Left kidney (tissue), 8 donors: ENCODE data around the gene MAP6. TPM values are rescaled to one million over a fixed set of nuclear protein-coding genes. Genes with fewer than 3 reads are reported as not detected.
"Not testable (repeated sequence)": the region's sequence is repeated elsewhere in the genome, so short reads cannot be mapped to it uniquely, and the experiment has no call there.

Experiments
- DNase-seq: peaks from one replicate; pipeline ENCODE4 v3.0.0-alpha.2; 2013
- long read RNA-seq, 8 donors: transcript quantifications; one replicate each; lab custom pipeline, GENCODE V29; 2026
- polyA plus RNA-seq: library from polyadenylated mRNA; unstranded; fragments of 120-200 nt; gene quantifications from one replicate; pipeline ENCODE4 v1.2.1, GENCODE V29; 2013; ENCODE audit not compliant: insufficient read length

The MAP6 gene
- polyA plus RNA-seq = 8.6 TPM
- long read RNA-seq, donor 1, full-length matches to known transcripts = 5 of 5 reads
- long read RNA-seq, donor 1, partial matches to known transcripts = 0 of 5 reads
- long read RNA-seq, donor 1, other reads (novel, unspliced or antisense) = 0 of 5 reads
- long read RNA-seq, donor 2, full-length matches to known transcripts = 3 of 3 reads
- long read RNA-seq, donor 2, partial matches to known transcripts = 0 of 3 reads
- long read RNA-seq, donor 2, other reads (novel, unspliced or antisense) = 0 of 3 reads
- long read RNA-seq, donor 3, partial matches to known transcripts = 0 of 2 reads
- long read RNA-seq, donor 3, other reads (novel, unspliced or antisense) = 0 of 2 reads
- long read RNA-seq, donor 4 = 0 reads
- long read RNA-seq, donor 5, full-length matches to known transcripts = 5 of 5 reads
- long read RNA-seq, donor 5, partial matches to known transcripts = 0 of 5 reads
- long read RNA-seq, donor 5, other reads (novel, unspliced or antisense) = 0 of 5 reads
- long read RNA-seq, donor 6 = 0 reads
- long read RNA-seq, donor 7, full-length matches to known transcripts = 3 of 9 reads
- long read RNA-seq, donor 7, partial matches to known transcripts = 6 of 9 reads
- long read RNA-seq, donor 7, other reads (novel, unspliced or antisense) = 0 of 9 reads
- long read RNA-seq, donor 8 = 0 reads

- peak; percentile 14 for DNase-seq
These were observed at the start of gene MAP6 for GRCh38 chr11:75668451-75669297. Gene MAP6, minus strand, starts transcription at chr11:75669038. Its CDS starts 669 bp downstream, at chr11:75668369.

DNA sequence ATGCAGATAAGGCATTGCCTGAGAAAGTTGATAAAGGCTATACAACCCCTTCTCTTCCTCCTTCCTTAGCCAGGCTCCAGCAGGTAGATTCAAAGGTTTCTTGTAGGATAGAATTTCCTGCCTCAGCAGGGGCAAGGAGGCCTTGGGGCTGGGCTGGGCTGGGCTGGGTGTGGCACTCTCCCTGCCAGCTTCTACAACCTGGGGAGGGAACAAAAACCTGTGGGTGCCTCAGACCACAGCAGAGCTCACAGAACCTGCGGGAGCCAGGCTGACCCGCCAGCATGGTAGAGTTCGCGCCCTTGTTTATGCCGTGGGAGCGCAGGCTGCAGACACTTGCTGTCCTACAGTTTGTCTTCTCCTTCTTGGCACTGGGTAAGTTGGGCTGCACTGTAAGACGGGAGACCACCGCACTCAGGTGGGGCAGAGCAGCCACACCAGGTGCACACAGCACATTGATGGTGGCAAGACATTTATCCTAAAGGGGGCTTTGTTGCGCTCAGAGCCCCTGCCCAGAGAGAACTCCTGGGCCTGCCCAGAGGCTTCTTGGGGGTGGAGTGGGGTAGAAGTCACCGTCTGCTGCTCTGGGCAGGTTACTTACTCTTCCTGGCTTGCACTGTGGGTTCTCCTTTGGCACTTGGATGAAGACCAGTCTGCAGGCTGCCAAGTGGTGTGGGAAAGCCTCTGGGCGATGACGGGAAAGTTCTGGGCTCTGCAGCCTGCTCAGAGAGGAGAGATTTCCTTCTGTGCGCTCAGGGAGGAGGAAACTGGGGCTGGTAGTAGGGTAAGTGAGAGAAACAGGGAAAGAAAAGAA lies 49.0 kb upstream of the MAP6 start, which contains the start of gene MOGAT2:
TSS of gene MOGAT2 (plus strand) at position 231 of the 811 bp plus-strand sequence. CDS start at position 282, 51 bp downstream.
- DNase-seq = no peak

DNA sequence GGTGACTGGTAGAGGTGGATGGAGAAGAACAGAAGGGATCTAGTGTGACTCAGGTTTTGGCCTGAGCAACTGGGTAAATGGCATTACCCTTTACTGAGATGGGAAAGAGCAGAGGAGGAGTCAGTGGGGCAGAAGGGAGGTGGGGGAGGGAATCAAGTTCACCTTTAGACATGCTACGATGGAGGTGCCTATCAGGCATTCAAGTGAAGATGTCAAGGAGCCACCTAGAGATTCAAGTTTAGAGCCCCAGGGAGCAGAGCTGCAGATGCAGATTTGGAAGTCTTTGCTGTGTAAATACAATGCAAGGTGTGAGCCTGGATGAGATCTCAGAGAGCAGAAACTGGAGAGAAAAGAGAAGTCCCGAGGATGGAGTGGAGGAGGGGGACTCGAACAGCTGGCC lies 47.8 kb upstream of the MAP6 start:
- DNase-seq = no peak

- no peak for DNase-seq
These were observed 46.9 kb upstream of the MAP6 start for GRCh38 chr11:75715688-75716087.

DNA sequence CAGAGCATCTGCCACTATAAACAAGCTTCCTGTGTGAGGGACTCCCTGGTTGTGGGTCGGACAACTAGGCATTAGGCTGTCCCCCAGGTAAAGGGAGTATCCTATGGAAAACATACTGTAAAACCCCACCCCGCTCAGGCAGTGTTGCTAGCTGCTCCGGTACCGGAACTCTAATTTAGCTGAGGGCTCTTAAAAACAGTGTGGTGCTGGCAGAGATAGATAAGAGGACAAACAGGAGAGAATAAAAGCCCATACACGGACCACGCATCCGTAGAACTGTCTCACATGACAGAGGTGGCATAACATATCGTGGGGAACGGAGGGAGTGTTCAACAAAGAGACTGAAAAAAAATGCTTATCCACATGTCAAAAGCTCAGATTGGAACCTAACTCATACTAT lies 45.4 kb upstream of the MAP6 start:
- DNase-seq = no peak

DNA sequence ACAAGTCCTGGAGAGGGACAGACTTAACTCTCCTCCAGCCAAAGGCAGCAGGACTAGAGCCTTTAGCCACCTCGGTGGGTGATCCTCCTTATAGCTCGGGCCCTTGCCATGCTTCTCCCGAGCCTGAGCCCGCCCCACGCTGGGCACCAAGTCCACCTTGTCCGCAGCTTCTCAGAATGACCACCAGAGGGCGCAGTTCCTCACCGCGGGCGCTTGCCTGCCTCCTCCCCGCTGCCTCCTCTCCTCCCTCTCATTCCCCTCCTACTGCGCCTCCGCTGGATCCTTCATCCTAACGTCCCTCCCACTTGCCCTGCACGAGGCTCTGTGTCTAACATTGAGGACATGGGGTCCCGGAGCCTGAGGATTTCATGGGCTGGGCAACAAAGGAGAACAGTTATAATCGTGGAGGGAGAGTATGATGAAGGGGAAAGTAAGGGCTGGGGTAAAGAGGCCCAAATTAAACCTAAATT lies 37.5 kb upstream of the MAP6 start:
- DNase-seq = peak; percentile 47

- DNase-seq = no peak
These were observed 36.7 kb upstream of the MAP6 start for GRCh38 chr11:75705541-75705940.

DNA sequence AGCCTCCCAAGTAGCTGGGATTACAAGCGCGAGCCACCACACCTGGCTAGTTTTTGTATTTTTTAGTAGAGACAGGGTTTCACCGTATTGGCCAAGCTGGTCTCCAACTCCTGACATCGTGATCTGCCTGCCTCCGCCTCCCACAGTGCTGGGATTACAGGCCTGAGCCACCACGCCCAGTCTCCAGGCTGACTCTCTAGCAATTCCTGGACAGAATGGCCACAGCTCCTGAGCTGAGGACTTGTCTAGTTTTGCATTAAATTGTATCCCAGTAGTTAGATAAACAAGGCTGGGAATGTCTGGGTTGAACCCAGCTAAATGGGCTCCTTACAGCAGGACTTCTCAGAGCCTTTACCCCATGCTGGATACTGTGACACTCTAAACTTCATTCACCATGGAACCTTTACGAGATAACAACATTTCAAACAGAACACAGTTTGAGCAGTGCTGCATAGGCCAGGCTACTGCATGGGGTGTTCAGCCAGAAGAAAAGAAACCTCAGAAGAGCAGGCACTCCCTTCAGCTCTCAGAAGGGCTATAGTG lies 34.9 kb upstream of the MAP6 start:
- no peak for DNase-seq

DNA sequence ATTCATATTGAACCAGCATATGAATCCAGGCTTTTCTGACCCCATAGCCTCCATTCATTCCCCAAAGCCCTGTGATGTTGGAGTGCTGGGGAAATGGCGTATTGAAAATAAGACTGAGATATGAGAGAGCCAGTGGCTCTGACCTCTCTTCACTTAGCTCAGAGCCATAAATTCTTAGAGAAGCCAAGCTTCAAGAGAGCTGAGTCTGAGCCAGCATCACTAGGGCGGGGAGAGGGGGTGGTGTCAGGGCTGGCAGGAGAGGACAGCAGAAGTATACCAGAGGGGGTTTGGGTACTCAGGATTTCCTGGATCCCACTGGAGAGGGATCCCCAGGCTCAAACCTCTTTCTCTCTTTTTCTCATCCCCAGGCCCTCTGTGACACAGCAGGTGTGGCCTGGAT lies 32.1 kb upstream of the MAP6 start:
- no peak for DNase-seq

DNA sequence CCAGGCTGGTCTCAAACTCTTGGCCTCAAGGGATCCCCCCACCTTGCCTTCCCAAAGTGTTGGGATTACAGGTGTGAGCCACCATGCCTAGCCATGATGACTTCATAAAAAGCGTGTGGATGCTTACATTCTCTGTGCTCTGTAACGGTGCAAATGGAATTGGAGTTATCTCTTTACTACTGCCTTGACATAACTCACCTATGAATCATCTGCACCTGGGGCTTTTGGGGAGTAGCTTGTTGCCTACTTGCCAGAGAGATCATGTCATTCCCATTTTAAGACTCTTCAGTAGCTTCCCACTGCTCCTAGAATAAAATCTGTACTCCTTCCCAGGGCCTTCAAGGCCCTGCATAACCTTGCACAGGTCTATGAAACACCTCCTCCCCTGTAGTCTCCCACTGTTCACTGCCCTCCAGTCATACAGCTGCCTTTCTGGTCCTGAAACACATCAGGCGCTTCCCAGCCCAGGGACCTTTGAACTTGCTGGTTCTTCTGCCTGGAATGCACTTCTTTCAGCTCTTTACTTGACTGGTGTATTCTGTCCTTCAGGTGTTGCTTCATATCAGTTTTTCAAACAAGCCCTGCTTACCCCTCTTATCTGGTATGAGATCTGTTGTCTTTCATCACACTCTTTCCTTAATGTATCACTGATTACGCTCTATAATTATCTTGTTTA lies 29.2 kb upstream of the MAP6 start:
- no peak for DNase-seq

DNA sequence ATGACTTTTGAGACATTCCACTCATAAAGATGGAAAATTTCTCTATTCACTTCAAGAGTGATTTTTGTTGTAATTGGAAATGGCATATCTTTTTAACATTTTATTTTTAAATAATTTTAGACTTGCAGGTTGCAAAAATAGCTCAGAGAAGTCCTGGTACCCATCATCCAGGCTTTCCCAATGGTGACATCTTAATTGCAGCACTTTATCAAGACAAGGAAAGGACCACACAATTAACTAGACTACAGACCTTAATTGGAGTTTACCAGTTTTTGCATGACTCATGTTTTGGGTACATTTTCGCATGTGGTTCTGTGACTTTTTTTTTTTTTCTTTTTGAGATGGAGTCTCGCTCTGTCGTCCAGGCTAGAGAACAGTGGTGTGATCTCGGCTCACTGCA lies 23.0 kb upstream of the MAP6 start:
- no peak for DNase-seq

DNA sequence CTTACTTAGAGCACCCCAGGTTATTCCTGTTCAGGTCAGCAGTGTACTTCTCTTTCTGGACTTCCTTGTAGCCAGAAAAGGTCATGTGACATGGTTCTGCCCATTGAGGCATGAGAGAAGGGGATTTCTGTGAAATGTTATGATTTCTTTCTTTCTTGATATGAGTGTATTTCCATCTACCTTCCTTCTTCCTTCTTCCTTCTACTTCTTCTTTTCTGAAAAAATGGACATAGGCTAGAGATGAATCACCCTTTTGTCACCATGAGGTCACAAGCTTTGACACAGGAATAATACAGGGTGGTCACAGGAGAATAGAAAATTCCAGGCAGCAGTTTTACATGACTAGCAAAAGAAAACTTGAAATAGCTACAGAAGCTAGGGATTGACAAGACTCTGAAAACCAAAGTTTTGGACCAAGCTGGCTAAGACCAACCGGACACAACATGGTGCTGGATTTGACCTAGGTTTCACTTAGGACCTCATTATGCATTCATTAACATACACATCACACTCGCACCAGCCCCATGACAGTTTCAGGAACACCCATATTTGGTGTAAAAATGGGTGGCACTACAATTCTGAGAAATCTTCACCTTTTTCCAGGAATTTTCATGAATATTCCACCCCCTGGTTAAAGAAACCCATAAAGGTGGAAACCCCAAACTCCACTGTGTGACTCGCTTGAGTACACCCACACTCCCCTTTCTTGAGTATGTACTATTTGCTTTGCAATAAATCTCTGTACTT lies 21.2 kb upstream of the MAP6 start:
- DNase-seq = no peak

DNA sequence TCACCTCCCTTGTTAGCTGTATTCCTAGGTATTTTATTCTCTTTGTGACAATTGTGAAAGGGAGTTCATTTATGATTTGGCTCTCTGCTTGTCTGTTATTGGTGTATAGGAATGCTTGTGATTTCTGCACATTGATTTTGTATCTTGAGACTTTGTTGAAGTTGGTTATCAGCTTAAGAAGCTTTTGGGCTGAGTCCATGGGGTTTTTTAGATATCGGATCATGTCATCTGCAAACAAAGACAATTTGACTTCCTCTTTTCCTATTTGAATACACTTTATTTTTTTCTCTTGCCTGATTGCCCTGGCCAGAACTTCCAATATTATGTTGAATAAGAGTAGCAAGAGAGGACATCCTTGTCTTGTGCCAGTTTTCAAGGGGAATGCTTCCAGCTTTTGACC lies 15.0 kb upstream of the MAP6 start:
- DNase-seq = not testable (repeated sequence)

DNA sequence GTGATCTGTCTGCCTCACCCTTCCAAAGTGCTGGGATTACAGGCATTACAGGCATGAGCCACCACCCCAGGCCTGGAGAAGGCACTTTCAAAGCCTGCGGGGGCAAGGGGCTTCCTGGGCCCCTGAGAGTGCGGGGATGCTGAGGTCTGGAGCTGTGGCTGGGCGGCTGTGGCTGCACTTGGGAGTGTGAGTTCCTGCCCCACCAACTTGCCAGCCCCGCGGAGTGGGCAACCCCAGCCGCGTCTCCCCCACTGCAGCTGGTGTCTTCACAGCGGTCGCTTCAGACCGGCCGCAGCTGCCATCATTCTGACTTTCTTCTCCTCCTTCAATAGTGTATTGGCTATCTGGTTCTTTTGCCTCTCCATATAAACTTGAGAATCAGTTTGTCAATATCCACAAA lies 10.7 kb upstream of the MAP6 start:
- DNase-seq = no peak

DNA sequence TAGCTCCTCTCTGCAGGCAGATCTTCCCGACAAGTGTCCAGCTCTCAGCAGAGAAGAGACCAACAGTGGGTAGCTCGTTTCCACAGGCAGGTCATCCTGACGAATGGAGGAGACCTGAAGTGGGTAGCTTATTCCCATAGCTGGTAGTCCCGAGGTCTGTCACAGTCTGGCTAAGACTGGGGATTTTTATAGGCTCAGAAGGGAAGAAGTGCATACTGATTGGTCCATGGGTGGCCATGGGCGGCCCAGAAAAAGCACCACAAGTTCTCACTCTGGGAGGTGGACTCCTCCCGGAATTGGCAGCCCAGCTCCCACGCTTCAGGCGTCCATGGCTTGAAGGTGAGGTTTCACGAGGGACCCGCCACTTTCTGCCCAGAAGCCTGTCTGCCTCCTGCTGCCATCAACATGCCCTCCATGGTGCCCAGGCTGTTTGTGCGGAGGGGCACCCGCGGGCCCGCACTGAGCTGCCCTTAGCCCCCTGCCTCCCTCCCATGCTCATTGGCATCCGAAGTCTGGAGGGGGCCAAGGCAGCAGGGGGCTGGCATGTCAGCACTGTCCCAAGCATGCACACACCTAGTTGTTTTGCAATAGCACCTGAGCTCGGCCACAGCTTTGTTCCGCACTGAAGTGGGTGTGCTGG lies 9.9 kb upstream of the MAP6 start:
- no peak for DNase-seq

DNA sequence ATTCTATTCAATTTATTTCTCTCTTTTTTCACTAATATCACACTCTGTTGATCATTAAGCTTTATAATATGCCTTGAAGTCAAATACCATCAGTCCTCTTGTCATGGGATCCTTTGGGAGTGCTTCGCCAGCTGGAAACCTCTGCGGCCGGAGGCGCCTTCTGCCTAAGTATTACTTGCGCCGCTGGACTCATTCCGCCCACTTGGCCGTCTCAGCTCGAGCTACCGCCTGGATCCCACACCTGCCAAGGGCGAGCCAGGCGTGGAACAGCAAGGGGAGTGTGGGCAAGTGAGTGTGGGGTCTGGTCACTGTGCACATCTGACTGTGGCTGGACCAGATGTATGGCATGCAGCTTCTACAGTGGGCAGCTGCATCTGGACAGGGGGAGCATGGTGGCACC lies 9.1 kb upstream of the MAP6 start:
- no peak for DNase-seq

GRCh38 chr11:75677275-75677674 lies 8.4 kb upstream of the MAP6 start:
- no peak for DNase-seq

DNA sequence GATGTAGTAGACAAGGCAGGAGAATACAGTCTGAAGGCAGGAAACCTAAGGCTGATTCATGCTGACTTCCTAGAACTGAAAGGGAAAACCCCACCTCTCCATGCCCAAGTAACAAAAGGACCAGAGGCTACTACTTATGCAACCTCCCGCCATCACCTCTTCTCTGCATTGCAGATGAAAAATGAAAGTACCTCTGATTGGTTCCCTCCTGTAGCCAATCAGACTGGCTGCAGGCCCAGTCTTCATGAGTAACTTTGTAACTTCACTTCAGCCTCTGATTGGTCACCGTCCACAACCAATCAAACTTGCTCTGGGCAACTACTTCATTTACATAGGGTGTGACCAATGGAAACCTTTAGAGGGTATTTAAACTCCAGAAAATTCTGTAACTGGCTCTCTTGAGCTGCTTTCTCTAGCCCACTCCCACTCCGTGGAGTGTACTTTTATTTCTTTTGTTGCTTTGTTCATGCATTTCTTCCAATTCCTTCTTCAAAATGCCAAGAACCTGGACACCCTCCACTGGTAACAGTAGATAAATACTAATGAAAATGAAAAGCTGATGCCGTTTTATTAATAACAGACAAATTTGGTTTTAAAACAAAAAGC lies 5.2 kb upstream of the MAP6 start:
- no peak for DNase-seq
